Measurements from ENCODE around the gene QKI. TPM values are rescaled to one million over a fixed set of nuclear protein-coding genes. Genes with fewer than 3 reads are reported as not detected.

QKI gene
- total and polyA plus RNA-seq, 8 donors = 136 to 195 (median 158) TPM

DNA sequence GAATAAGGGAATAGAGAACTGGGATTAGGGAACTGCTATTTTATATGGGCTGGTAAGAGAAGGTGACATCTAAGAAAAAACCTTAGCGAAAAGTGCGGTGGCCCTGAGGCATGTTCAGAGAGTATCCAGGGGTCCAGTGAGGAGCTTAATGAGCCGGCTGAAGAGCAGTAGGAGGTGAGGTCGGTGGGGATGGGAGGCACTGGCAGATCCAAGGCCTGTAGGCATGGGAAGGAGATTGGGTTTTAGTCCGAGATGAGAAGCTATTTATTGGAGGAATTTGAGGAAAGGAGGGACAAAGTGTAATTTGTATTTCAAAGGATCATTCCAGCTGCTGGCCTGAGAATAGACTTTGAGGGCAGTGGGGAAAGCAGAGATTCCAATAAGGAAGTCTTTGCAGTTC lies 123.8 kb downstream of the QKI start:
- no peak for TF ChIP-seq CTCF (IDR thresholded peaks at IDR 0.05)
- Histone ChIP-seq H3K4me3 (no peak overlapping the region), H3K27me3 (no peaks in the 10 kb centered on the region), H3K27ac (no peak overlapping the region), H3K36me3 (peaks cover 0 to 9% of the 10 kb centered on the region in 2 donors), H3K4me1 (peaks cover under 1 to 15% of the 10 kb centered on the region in 2 donors), H3K9me3 (no peaks in the 10 kb centered on the region)
- no peak for ATAC-seq
- intact Hi-C loops (cut with DNase I) = no loop called here
- DNase-seq = no peak

DNA sequence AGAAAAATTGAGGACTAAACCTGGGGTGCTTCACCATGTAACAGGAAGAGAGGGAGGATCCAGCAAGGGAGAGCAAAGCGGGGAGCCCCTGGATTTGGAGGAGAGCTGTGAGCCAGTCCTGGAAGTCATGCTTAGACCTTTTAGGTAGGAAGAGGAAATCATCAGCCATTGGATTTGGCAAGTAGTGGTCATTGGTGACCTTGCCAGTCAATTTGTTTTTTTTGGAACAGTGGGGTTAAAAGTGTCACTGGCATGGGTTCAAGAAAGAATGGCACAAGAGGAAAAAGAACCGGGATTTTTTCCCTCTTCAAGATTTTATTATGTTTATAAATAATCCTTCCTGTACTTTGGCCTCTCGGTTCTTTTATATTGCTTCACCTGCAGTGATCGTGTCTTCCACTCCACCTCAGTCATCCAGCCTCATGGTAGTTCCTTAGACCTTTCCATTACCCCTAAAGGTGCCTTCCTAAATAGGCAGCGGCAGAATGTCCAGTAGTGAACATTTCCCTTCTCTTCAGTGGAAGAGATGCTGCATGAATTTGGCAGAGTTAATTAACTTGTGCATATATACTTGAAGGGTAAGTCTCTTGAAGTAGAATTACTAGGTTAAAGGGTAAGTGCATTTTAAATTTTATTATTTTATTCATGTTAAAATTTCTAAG lies 124.7 kb downstream of the QKI start:
- intact Hi-C loops (cut with DNase I) = no loop called here

DNA sequence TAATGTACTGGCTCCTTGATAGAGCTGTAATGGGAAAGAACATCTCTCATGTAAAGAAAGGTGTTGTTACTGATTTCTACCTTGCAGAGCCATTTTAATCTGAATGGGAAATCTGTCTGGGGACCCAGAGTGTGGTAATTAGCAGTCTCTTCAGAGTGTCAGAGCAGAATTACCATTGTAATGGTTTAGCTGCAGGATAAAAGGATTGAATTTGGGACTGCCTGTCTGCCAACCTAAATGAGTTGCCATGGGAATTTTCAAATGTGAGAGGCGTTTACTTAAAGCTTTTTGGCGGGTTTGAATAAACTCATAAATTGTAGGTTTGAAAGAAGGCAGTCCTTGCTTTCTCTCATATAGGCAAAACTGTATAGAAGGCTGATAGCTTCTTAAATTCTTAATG lies 128.8 kb downstream of the QKI start:
- no peak for ATAC-seq
- H3K4me3 ChIP-seq = no peak overlapping the region
- peaks cover 0 to 11% of the 10 kb centered on the region in 2 donors for H3K4me1 ChIP-seq
- no peak for DNase-seq
- intact Hi-C loops (cut with DNase I) = no loop called here
- H3K27ac ChIP-seq = no peak overlapping the region
- H3K36me3 ChIP-seq = no peaks in the 10 kb centered on the region
- no peaks in the 10 kb centered on the region for H3K27me3 ChIP-seq
- H3K9me3 ChIP-seq = no peaks in the 10 kb centered on the region
- TF ChIP-seq CTCF (IDR thresholded peaks at IDR 0.05) = no peak

More for the DNA sequence above, 124.7 kb downstream of the QKI start:
- Histone ChIP-seq H3K4me1 (peaks cover 0 to 11% of the 10 kb centered on the region in 2 donors), H3K27me3 (no peaks in the 10 kb centered on the region), H3K27ac (no peak overlapping the region), H3K9me3 (no peaks in the 10 kb centered on the region), H3K4me3 (no peak overlapping the region), H3K36me3 (peaks cover 0 to 9% of the 10 kb centered on the region in 2 donors)
- TF ChIP-seq CTCF (IDR thresholded peaks at IDR 0.05) = no peak
- no peak for ATAC-seq
- no peak for DNase-seq

GRCh38 chr6:163545370-163545769 lies 130.9 kb downstream of the QKI start:
- no peak for TF ChIP-seq CTCF (IDR thresholded peaks at IDR 0.05)
- Histone ChIP-seq H3K4me1 (peaks cover 0 to 11% of the 10 kb centered on the region in 2 donors), H3K9me3 (no peaks in the 10 kb centered on the region), H3K27me3 (no peaks in the 10 kb centered on the region), H3K36me3 (no peaks in the 10 kb centered on the region), H3K27ac (no peak overlapping the region), H3K4me3 (no peak overlapping the region)
- ATAC-seq (no peak), DNase-seq (no peak)
- intact Hi-C loops (cut with DNase I) = no loop called here

DNA sequence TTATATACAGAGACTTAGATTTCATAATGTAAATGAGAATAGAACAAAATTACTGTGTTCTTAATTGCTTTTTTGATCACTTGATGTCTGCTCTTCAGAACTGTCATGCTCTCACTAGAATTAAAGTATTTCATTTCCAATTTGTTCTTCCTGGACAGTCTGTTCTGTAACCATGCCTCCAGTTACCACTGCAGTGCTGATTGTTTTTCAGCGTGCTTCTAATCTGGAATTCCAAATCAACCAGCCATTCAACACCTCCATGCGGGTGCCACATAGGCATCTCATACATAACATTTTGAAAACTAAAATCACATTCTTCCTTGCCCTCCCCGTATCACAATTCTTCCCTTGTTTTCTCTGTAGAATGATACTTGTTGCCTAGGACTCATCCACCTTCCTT lies 132.8 kb downstream of the QKI start:
- H3K4me3 ChIP-seq = no peak overlapping the region
- no peaks in the 10 kb centered on the region for H3K9me3 ChIP-seq
- no peaks in the 10 kb centered on the region for H3K27me3 ChIP-seq
- DNase-seq (no peak), ATAC-seq (no peak)
- peaks cover 0 to 4% of the 10 kb centered on the region in 2 donors for H3K36me3 ChIP-seq
- no peak for TF ChIP-seq CTCF (IDR thresholded peaks at IDR 0.05)
- H3K4me1 ChIP-seq = peaks cover 0 to 11% of the 10 kb centered on the region in 2 donors
- H3K27ac ChIP-seq = no peak overlapping the region
- intact Hi-C loops (cut with DNase I) = no loop called here
